ENCODE data around the gene TRAF3IP1. TPM values are rescaled to one million over a fixed set of nuclear protein-coding genes. Genes with fewer than 3 reads are reported as not detected.

TRAF3IP1 gene
- total and polyA plus RNA-seq, 4 donors, result 4.0 to 9.1 (median 4.6) TPM

GRCh38 chr2:238295144-238296112 lies 24.9 kb upstream of the TRAF3IP1 start:
- Histone ChIP-seq H3K9ac (ENCODE audit: low read depth in 1 of 2, low read length in 2 of 2) (no peak overlapping the region), H3K36me3 (ENCODE audit: control insufficient read depth in 4 of 4, insufficient read depth in 3 of 4, low read depth in 1 of 4, low read length in 3 of 4) (no peaks in the 10 kb centered on the region), H3K9me3 (ENCODE audit: control insufficient read depth in 4 of 4, low read length in 3 of 4) (no peaks in the 10 kb centered on the region), H3K4me3 (ENCODE audit: low read depth in 1 of 3, low read length in 3 of 3) (no peak overlapping the region), H3K27ac (ENCODE audit: low read depth in 1 of 2, low read length in 2 of 2) (peak overlapping the region in 1 of 2 donors; percentile 4), H3K27me3 (ENCODE audit: control insufficient read depth in 4 of 4, insufficient read depth in 4 of 4, low read length in 3 of 4) (no peaks in the 10 kb centered on the region), H3K4me1 (ENCODE audit: control insufficient read depth in 4 of 4, insufficient read depth in 4 of 4, low read length in 3 of 4) (peaks cover 14 to 51% (median 39%) of the 10 kb centered on the region in 4 donors)
- 88% methylated on average over 20 of the region's 21 CpGs for whole genome bisulfite sequencing
- no peak for TF ChIP-seq HNF4G (IDR thresholded peaks at IDR 0.05)
- no peak for TF ChIP-seq SP1 (IDR thresholded peaks at IDR 0.05)
- no peak for TF ChIP-seq JUND (IDR thresholded peaks at IDR 0.05)
- TF ChIP-seq RAD21 (IDR thresholded peaks at IDR 0.05), result no peak
- no peak for TF ChIP-seq FOXA1 (IDR thresholded peaks at IDR 0.05)
- TF ChIP-seq ZBTB33 (IDR thresholded peaks at IDR 0.05), result no peak
- TF ChIP-seq, protein P1, sequence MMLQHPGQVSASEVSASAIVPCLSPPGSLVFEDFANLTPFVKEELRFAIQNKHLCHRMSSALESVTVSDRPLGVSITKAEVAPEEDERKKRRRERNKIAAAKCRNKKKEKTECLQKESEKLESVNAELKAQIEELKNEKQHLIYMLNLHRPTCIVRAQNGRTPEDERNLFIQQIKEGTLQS (IDR thresholded peaks at IDR 0.05), result no peak
- TF ChIP-seq RXRA (IDR thresholded peaks at IDR 0.05), result no peak
- TF ChIP-seq, protein P2, sequence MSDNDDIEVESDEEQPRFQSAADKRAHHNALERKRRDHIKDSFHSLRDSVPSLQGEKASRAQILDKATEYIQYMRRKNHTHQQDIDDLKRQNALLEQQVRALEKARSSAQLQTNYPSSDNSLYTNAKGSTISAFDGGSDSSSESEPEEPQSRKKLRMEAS (IDR thresholded peaks at IDR 0.05), result no peak
- TF ChIP-seq GABPA (IDR thresholded peaks at IDR 0.05 in 1 of 2, conservative IDR thresholded peaks at IDR 0.05 in 1 of 2), result no peak
- TF ChIP-seq, protein P3, sequence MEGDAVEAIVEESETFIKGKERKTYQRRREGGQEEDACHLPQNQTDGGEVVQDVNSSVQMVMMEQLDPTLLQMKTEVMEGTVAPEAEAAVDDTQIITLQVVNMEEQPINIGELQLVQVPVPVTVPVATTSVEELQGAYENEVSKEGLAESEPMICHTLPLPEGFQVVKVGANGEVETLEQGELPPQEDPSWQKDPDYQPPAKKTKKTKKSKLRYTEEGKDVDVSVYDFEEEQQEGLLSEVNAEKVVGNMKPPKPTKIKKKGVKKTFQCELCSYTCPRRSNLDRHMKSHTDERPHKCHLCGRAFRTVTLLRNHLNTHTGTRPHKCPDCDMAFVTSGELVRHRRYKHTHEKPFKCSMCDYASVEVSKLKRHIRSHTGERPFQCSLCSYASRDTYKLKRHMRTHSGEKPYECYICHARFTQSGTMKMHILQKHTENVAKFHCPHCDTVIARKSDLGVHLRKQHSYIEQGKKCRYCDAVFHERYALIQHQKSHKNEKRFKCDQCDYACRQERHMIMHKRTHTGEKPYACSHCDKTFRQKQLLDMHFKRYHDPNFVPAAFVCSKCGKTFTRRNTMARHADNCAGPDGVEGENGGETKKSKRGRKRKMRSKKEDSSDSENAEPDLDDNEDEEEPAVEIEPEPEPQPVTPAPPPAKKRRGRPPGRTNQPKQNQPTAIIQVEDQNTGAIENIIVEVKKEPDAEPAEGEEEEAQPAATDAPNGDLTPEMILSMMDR (IDR thresholded peaks at IDR 0.05; ENCODE audit: low read depth, low read length, missing input control), result no peak
- DNase-seq (ENCODE audit: low spot score), result no peak

- no peak for DNase-seq (ENCODE audit: low spot score)
- 82% methylated on average over 24 of the region's 24 CpGs for WGBS
These were observed 23.5 kb upstream of the TRAF3IP1 start for GRCh38 chr2:238296638-238297457.

More at GRCh38 chr2:238296638-238297457, 23.5 kb upstream of the TRAF3IP1 start:
- Histone ChIP-seq H3K27ac (ENCODE audit: low read depth in 1 of 2, low read length in 2 of 2) (peak overlapping the region in 1 of 2 donors; percentile 60), H3K36me3 (ENCODE audit: control insufficient read depth in 4 of 4, insufficient read depth in 3 of 4, low read depth in 1 of 4, low read length in 3 of 4) (no peaks in the 10 kb centered on the region), H3K4me1 (ENCODE audit: control insufficient read depth in 4 of 4, insufficient read depth in 4 of 4, low read length in 3 of 4) (peaks cover 14 to 59% (median 45%) of the 10 kb centered on the region in 4 donors), H3K4me3 (ENCODE audit: low read depth in 1 of 3, low read length in 3 of 3) (no peak overlapping the region), H3K27me3 (ENCODE audit: control insufficient read depth in 4 of 4, insufficient read depth in 4 of 4, low read length in 3 of 4) (no peaks in the 10 kb centered on the region), H3K9me3 (ENCODE audit: control insufficient read depth in 4 of 4, low read length in 3 of 4) (no peaks in the 10 kb centered on the region), H3K9ac (ENCODE audit: low read depth in 1 of 2, low read length in 2 of 2) (peak overlapping the region in 1 of 2 donors; percentile 42)
- TF ChIP-seq FOXA2 (IDR thresholded peaks at IDR 0.05) (no peak), REST (IDR thresholded peaks at IDR 0.05) (no peak), YY1 (IDR thresholded peaks at IDR 0.05) (no peak), RXRA (IDR thresholded peaks at IDR 0.05) (no peak), GABPA (IDR thresholded peaks at IDR 0.05 in 1 of 2, conservative IDR thresholded peaks at IDR 0.05 in 1 of 2) (no peak), RAD21 (IDR thresholded peaks at IDR 0.05) (no peak), HNF4A (conservative IDR thresholded peaks at IDR 0.05) (no peak), JUND (IDR thresholded peaks at IDR 0.05) (no peak)
- TF ChIP-seq, protein P1 (IDR thresholded peaks at IDR 0.05), result no peak

Measured in liver (tissue), 9 donors.